Activated CD4-positive, alpha-beta T cell treated with anti-CD3 and anti-CD28 coated beads for 1 hour (primary cell): ENCODE measurements around the gene MRPL36.
"Not testable (repeated sequence)": the region's sequence is repeated elsewhere in the genome, so short reads cannot be mapped to it uniquely, and the experiment has no call there.

Experiments
- DNase-seq: peaks from one replicate; pipeline ENCODE4 v3.0.0-alpha.2; 2020

Gene MRPL36

DNA sequence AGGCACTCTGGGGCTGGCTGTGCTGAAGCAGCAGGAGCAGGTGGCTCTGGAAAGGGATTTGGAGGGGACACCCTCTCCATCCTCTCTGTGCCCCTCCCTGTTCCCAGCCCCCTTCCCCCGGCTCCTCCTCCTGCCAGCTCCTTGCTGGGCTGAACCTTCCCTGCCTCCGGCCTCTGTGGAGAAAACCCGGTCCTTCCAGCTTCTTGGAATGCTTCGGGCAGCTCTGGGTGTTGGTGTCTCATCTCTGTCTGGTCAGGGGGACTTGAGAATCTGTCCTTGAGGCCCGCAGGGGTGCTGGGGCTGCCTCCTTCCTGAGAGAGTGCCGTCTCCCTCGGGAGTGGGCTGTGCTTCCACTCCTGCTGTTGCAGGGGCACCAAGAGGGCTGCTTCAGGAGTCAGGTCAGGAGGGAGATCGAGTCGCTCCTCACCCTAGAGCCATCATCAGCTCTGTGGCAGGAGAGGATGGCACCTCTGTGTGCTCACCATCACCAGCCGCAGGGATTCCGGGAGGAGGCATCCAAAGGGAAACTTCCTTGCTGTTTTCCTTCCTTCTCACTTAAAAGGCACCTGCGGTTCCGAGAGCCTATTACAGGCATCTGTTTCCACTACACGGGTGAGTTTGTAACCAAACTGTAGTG is 32.2 kb upstream of the MRPL36 start:
- DNase-seq = no peak

DNA sequence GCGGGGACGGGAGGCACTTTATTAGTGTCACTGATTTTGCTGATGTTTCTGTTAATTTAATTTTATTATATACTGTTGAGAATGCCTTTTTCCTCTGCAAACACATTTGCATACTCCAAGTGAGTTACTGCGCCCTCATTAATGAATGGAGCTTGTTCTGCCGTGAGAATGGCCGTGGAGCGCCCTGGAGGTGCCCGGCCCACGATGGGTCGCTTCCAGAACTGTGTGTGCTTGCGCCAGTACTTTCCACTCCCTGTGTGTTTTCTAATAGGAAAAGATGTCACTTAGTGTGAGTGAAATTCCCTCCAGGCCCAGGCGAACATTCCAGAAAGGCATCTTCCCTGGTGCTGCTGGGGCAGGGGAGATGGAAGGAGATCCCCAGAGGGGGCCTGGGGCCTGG is 31.6 kb upstream of the MRPL36 start:
- DNase-seq = no peak

DNA sequence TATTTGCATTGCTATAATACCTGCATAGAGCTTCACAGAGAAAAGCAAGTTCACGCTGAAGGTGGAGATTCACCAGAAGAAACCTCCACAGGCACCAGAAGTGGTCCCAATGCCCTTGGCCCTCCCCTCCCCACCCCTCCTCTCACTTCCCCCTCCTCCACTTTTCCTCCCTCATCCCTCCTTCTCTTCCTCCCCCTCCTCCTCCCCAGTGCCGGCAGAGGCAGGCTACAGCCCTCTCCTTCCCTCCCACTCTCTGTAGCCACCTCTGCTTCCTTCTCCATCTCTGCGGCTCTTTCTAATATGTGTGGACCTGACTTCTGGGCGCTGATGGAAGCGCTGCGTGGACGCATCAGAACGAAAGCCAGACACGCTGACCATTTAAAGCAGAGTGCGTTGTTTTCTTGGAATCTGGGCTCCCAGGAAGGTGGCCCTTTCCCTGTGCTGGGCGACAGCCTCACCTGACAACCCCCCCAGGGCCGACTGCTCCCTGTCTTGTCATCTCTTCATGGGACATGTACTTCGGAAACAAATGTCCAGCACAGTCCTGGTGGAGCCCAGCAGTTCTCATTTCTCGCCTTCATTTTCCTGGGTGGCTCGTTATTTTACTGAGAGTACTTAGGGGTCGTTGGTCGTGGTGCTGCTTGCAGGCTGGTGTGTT is 31.1 kb upstream of the MRPL36 start:
- no peak for DNase-seq

DNA sequence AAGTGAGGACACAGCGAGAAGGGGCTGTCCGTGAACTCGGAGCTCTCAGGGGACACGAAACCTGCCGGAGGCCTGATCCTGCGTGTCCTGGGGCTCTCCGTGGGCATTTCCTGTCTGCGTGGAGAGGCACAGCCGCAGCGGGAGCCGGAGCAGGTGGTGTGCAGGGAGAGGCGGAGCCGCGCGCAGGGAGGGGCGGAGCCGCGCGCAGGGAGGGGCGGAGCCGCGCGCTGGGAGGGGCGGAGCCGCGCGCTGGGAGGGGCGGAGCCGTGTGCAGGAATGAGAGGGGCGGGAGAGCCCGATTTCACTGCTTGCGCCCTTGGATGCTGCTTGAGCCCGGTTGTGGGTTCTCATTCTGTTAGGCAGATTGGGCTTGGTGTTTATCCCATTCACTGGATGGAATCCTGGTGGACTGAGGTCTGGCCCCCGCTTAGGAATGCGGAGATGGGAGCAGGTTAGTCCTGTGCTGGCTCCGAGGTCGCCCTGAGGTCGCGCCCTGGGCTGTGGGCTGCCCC is 28.3 kb upstream of the MRPL36 start:
- no peak for DNase-seq

DNA sequence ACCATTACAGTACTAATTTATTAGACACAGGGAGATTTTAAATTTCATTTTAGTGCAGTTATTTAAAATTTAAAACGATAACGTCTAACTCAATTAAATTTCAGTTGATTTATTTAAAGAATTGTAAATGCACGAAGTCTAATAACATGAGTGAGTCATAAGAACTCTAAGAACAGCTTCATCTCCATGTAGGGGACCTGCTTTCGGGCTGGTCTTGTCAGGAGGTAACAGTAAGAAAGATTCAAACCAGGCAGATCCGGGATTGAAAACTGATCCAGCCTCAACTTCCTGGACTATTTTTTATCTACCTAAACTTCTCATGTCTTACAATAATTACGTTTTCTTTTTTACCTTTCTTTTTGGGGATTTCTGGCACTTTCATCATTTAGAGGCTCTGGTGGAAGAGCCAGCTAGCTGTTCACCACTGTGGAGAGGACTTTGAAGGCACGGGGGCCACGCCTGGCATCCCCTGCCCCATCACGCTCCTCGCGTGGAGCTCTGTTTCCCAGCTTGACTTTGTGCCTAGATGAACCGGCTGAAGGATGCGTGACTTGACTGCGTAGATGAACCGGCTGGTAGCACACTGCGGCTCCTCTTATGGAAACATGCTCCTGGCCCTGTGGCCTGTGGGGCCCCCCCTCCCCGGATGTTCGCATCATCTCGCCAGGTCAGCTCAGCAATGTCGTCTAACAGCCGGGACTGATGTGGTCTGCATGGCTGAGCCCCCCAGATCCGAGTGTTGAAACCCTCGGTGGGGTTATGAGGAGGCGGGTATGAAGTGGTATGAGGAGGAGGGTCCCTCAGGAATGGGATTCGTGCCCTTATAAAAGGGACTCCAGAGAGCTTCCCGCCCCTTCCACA is 27.6 kb upstream of the MRPL36 start:
- DNase-seq = no peak

DNA sequence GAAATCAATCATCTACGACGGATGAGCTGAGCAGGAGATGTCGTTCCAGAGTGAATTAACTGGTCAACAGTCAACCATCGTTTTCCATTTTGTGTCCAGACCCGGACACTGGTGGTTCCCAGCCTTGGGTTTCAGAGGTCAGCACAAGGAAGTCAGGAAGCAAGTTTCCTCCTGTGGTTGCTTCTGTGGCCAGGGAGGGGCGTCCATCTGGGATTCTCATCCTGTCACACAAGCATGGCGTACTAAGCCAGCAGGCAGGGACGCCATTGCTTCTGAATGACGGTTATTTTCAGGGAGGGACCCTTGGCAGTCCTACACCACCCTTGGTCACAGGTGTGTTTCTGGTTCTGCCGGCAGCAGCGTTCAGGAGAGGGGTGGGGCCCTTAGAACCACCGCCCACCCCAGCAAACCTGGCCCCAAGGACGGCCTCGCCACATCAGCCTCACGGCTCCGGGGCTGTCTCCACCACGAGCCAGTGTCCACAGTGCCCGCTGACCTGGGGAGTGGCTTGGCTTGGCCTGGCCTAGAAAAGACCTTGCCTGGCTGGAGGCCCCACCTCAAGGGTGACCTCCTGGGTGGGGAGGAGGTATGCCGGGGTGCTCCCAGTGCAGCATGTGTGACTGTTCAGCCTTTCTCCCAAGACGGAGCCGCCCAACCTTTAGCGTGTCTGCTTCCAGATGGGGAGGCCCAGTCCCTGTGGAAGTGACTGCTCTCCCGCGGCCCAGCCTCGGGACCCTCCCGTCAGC is 26.8 kb upstream of the MRPL36 start:
- no peak for DNase-seq

DNA sequence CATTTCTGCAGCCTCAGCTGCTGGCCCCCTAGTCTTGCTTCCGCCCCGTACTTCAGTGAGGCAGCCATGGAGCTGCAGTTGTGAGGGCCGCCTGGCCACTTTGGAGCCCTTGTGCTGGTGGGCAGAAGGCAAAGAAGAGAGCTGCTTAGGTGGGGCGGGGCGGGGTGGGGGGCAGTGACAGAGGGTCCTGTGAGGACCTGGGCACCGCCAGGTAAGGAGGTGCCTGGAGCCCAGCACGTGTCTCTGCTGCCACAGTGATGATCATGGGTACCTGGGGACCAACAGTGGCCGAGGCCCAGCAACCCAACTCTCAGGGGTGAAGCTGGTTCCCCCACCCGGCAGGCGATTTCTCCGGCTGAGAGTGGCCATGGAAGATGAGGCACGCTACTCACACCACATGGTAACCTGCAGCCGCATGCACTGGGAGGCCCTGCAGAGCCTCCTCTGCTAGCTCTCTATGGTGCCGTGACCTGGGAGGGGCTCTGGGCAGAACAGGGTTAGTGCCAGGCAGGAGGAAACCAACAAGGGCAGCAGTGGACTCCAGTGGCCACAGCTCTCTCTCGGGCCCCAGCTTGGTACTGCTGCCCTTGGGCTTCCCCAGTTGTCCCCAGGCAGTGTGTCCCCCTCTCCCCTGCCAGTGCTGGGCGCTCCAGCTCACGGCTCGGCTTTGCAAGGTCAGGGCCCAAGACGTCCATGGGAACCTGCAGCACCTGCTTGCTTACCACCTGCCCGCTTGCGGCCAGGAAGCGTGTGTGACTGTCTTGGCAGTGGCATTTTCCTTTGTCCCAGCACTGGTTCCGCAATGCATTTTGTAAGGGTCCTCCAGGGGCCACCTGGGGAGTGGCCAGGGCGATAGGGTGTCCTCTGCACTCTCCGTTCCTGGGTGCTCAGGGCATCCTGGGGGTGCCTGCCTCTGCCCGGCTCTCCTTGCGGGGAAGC is 25.5 kb upstream of the MRPL36 start:
- no peak for DNase-seq

DNA sequence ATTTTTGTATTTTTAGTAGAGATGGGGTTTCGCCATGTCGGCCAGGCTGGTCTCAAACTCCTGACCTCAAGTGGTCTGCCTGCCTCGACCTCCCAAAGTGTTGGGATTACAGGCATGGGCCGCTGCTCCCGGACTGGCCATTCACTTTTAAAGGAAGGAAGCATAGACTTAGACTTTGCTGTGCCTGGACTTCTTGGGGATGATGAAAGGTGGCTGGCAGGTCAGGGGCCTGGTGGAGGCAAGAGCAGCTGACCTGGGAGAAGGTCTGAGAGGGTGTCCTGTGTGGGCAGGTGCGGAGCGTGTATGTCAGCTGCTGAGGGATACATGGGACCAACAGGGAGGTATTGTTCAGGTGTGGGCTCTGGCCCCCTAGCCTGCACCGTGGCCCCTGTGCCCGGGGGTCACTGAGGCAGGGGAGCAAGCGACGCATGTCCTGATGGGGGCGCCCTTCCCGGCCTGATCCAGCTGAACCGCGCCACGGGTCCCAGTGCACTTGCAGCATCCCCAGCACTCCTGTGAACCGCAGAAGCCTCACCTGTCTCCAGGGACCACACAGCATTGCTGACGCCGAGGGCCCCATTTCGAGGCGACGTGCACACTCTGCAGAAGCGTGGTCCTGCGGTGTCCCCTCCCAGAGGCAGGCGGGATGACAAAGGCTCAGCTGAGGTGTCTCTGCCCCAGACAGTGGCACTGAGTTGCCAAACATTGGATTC is 24.6 kb upstream of the MRPL36 start:
- no peak for DNase-seq

DNA sequence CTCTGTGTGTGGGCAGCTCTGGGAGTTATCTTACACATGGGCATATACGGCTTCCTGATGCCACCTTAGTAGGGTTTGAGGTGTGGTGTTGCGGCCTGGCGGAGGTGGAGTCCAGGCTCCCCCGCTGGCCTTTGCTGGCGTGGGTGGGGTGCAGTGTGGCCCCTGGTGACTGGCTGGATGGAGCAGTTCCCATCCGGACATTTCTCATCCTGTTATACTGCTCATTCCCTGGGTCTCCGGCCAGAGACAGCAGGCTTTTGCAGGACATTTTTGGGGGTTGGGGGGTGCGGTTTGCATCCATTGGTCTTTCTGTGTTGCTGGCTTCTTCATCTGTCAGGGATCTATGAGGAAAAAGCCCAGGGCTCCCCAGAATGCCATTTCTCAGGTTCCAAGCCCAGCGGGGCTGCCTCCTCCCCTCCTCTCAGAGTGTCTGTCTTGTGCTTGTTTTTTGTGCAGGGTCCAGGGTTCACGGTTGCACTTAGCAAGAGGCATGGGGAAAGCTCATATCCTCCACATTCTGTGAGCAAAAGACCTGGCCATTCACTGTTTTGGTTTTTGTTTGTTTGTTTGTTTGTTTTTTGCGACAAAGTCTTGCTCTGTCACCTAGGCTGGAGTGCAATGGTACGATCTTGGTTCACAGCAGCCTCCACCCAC is 23.9 kb upstream of the MRPL36 start:
- DNase-seq = no peak

DNA sequence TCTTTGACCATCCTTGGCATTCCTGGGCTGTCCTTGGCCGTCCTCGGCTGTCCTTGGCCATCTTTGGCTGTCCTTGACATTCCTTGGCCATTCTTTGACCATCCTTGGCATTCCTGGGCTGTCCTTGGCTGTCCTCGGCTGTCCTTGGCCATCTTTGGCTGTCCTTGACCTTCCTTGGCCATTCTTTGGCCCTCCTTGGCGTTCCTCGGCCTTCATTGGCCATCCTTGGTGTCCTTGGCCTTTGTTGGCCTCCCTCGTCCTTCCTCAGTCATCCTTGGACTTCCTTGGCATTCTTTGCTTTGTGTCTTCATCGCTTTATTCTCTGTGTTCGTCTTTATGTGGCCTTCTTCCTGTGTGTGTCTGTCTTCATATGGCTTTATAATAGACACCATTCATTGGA is 22.2 kb upstream of the MRPL36 start:
- DNase-seq = no peak

DNA sequence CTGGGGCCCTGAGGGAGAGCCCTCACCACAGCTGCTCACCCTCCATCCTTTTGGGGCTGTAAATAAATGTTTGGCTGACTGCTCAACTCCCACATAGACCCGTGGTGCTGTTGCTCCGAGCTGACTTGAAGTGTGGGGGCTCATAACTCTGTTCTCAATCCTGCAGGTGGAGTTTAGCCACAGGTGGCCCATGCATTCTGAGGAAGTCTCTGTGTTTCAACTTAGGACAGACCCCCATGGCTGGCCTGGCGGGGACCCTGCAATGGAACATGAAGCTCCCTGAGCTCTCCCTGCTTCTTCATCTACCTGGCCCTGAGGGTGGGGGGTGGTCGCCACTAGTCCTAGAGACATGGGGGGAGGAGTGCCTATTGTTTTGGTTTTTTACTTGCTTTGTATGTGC is 21.3 kb upstream of the MRPL36 start:
- no peak for DNase-seq

DNA sequence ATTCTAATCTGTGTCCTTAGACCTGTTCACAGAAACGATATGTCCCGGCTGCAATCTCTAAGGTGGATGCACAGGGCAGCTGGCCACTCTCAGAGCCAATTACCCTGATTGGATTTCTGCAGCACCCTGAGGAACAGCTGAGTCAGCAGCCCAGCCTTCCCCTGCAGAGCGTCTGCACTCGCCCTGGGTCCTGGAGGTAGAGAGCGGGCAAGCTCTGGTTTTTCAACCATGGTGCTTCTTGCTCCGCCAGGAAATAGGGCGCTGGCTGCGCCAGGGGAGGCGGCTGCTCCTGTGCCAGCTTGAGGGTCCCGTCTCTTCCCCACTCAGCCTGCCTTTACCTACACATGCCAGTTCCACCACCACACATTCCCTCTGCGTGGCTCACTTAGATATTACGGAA is 20.7 kb upstream of the MRPL36 start:
- no peak for DNase-seq

DNA sequence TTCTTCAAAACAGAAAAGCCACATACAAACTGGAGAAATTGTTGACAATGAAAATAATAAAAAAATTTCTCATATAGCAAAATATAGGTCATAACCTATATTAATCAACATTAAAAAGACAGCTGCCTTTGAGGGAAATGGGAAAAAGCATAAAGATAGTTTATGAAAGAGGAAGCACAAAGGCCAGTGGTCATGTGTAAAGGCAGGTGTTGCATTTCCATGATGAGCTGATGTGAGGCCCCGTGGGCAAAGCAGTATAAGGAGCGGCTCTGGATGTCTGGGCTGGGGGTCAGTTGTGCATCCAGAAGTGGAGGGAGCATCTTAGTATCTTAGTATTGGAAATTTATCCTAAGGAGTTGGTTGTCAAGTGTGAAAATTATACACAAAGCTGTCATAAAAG is 19.8 kb upstream of the MRPL36 start:
- no peak for DNase-seq

DNA sequence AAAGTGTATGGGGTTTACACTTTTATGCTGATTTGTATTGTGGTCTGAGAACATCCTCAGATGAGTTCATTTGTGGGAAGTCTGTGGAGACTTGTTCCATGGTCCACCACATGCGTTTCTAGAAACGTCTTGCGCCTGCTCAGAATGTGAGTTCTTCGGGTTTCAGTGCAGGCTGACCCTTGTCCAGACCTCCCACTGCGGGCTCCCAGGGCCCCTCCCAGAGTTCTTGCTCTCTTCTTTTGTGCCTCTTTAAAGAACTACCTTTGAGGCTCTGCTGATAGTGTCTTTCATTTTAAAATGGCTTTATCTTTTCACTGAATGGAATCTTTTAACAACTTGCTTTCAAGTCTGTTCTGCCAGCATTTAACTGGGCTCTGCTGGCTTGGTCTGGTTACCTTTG is 19.1 kb upstream of the MRPL36 start:
- no peak for DNase-seq

DNA sequence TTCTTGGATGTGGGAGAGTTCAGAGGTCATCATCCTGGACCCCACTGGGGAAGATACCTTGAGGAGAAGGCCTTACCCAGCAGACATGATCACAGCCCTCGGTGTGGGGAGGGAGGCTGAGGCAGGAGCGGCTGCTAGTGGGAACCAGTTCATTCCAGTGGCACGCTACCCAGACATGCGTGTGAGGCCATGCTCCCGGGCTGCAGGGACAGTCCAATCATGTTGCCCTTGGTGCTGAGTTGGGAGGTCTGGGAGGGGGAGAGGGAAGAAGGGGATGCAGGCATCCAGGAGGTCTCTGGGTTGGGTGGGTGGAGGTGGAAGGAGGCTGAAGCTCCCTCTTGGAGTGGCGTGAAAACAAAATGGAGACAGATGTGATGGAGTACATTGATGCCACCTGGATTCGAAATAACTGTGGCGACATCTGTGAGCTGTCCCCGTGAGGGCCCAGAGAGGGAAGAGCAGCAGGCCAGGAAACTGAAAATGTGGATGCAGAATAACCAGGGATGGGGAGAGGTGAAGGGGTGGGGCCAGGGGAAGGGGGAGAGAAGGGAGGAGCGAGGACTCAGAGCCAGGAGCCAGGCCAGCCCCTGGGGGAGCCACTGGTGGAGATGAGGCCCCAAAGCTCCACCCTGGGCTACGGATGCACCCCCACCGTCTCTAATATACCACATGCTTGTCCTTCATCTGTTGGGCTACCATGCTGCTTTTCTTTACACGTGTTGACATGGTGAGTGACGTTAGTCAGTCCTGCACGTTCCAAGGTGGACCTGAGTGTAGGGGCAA is 17.8 kb upstream of the MRPL36 start:
- no peak for DNase-seq

DNA sequence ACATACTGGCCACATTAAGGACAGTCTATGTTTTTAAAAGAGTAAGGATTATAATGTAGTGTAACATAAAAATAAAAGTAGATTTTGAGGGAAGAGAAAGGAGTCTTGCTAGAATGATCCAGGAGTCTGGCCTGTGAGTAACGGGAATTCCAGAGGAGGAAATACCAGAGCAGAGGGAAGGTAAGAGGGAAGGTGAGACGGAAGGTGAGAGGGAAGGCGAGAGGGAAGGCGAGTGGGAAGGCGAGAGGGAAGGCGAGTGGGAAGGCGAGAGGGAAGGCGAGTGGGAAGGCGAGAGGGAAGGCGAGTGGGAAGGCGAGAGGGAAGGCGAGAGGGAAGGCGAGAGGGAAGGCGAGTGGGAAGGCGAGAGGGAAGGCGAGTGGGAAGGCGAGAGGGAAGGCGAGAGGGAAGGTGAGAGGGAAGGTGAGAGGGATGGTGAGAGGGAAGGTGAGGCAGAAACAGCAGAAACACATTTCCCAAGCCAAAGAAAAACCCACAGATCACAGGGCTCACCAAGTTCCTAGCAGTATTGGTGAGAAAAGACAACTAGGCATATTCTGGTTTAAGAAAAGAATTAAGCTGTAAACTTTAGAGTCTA is 17.0 kb upstream of the MRPL36 start:
- not testable (repeated sequence) for DNase-seq

DNA sequence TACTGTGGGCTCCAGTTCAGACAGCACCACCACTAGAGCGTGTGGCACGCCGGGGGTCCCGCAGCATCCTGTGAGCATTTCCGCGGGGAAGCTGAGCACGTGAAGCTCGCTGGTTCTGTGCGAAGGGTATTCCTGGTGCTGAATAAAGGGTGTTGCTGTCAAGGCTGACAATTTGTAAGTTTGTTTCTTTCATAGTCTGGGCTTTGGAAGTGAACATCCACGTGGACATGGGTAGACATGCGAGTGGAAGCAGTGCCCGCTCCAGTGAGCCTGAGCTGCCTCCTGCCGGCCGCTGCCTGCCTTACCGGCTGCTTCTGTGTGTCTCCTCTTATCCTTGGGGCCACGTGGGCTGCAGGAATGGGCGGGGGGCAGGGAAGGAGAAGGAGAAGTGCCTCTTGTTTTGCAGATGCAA is 16.2 kb upstream of the MRPL36 start:
- no peak for DNase-seq

DNA sequence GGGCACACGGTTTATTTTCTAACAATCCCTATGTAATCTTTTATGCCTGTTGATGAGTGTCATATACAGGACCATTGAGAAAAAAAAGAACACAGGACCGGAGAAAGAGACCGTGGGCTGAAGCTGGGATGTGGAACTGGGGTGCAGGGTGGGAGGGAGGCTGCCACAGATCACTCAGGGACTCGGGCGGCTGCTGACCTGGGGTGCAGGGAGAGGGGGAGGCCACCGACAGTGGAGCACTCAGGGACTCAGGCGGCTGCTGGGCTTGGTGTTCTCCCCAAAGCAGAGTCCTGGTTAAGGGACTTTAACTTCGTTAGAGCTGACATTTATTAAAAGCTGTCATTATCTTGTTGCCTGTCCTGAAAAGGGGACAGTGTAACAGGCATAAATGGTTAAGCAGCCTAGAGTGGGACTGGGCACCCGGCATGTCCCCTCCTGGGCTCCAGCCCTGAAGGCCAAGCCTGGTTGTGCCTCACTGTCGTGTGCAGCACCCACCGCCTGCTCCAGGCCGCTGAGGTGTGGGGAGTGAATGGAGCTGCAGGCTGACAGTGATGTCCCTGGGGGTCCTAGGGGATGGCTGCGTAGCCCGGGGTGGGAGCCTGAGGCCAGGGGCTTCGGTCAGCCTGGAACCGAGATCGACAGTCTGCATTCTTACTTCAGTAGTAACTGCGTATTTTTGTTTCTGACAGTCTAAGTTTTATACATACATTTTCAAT is 15.6 kb upstream of the MRPL36 start:
- no peak for DNase-seq
